ENCODE results near the gene HSD17B2.
A peak's percentile ranks its signal among the peaks of the same experiment; 100 is the strongest.
"Not testable (repeated sequence)": the region's sequence is repeated elsewhere in the genome, so short reads cannot be mapped to it uniquely, and the experiment has no call there.

Gene HSD17B2

DNA sequence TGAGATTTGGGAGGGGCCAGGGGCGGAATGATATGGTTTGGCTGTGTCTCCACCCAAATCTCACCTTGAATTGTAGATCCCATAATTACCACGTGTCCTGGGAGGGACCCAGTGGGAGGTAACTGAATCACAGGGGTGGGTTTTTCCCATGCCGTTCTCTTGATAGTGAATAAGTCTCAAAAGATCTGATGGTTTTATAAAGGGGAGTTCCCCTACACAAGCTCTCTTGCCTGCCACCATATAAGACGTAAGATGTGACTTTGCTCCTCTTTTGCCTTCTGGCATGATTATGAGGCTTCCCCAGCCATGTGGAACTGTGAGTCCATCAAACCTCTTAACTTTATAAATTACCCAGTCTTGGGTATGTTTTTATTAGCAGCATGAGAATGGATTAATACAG, 25.3 kb upstream of the HSD17B2 start:
- H3K27ac Mint-ChIP-seq: peak overlapping the region; percentile 5
- H3K4me3 Mint-ChIP-seq: not testable (repeated sequence)
- H3K9me3 Mint-ChIP-seq: peaks cover 22% of the 10 kb centered on the region
- peaks cover 13% of the 10 kb centered on the region for H3K36me3 Mint-ChIP-seq (ENCODE audit: low read depth)
- peaks cover 18% of the 10 kb centered on the region for H3K27me3 Mint-ChIP-seq
- H3K4me1 Mint-ChIP-seq (ENCODE audit: low read depth): peaks cover 18% of the 10 kb centered on the region

GRCh38 chr16:82010649-82011048, 24.4 kb upstream of the HSD17B2 start:
- Mint-ChIP-seq H3K9me3 (peaks cover 27% of the 10 kb centered on the region), H3K4me3 (peak overlapping the region; percentile 78), H3K27ac (peak overlapping the region; percentile 34), H3K36me3 (ENCODE audit: low read depth) (peaks cover 13% of the 10 kb centered on the region), H3K27me3 (peaks cover 23% of the 10 kb centered on the region), H3K4me1 (ENCODE audit: low read depth) (peaks cover 18% of the 10 kb centered on the region)

- Mint-ChIP-seq H3K27ac (peak within 1 kb of the TSS; percentile 75), H3K9me3 (peaks cover 27% of the 10 kb centered on the region), H3K36me3 (ENCODE audit: low read depth) (peaks cover 11% of the 10 kb centered on the region), H3K4me3 (peak within 1 kb of the TSS; percentile 78), H3K4me1 (ENCODE audit: low read depth) (peaks cover 18% of the 10 kb centered on the region), H3K27me3 (peaks cover 23% of the 10 kb centered on the region)
Measured at GRCh38 chr16:82011199-82011641, 23.8 kb upstream of the HSD17B2 start, which contains the start of gene SDR42E1. SDR42E1 (minus strand) TSS chr16:82011470; CDS start chr16:82000858, 10,612 bp downstream.

- Mint-ChIP-seq H3K4me3 (no peak overlapping the region), H3K27ac (no peak overlapping the region), H3K9me3 (peaks cover 24% of the 10 kb centered on the region), H3K4me1 (ENCODE audit: low read depth) (peaks cover 18% of the 10 kb centered on the region), H3K27me3 (peaks cover 26% of the 10 kb centered on the region), H3K36me3 (ENCODE audit: low read depth) (peaks cover 5% of the 10 kb centered on the region)
Measured at GRCh38 chr16:82013139-82013538, 21.9 kb upstream of the HSD17B2 start.

DNA sequence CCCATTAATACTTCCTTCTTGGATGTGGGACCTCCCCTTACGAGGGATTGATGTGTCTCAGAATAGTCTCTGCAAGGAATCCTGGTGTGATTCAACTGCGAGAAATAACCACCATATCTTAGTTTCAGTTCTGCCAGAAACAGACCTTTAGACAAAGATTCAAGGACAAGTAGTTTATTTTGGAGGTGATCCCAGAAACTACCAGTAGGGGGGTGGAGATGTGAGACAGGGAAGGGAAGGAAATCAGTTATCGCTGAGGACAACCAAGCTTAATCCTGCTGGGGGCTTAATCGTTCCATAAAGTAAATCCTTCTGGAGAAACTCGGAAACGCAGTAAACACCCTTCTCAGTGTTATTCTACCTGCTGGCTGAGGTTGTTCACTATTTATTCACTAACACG, 18.8 kb upstream of the HSD17B2 start:
- Mint-ChIP-seq H3K4me3 (no peak overlapping the region), H3K9me3 (peaks cover 10% of the 10 kb centered on the region), H3K27me3 (peaks cover 48% of the 10 kb centered on the region), H3K27ac (no peak overlapping the region), H3K4me1 (ENCODE audit: low read depth) (peaks cover 4% of the 10 kb centered on the region), H3K36me3 (ENCODE audit: low read depth) (no peaks in the 10 kb centered on the region)

- Mint-ChIP-seq H3K27ac (no peak overlapping the region), H3K4me1 (ENCODE audit: low read depth) (no peaks in the 10 kb centered on the region), H3K9me3 (peaks cover 5% of the 10 kb centered on the region), H3K36me3 (ENCODE audit: low read depth) (no peaks in the 10 kb centered on the region), H3K27me3 (peaks cover 44% of the 10 kb centered on the region), H3K4me3 (no peak overlapping the region)
Measured at GRCh38 chr16:82016964-82017363, 18.1 kb upstream of the HSD17B2 start.

- H3K9me3 Mint-ChIP-seq: peaks cover 5% of the 10 kb centered on the region
- no peak overlapping the region for H3K4me3 Mint-ChIP-seq
- no peak overlapping the region for H3K27ac Mint-ChIP-seq
- no peaks in the 10 kb centered on the region for H3K4me1 Mint-ChIP-seq (ENCODE audit: low read depth)
- peaks cover 39% of the 10 kb centered on the region for H3K27me3 Mint-ChIP-seq
- H3K36me3 Mint-ChIP-seq (ENCODE audit: low read depth): no peaks in the 10 kb centered on the region
Measured at GRCh38 chr16:82017911-82018568, 17.0 kb upstream of the HSD17B2 start.

- no peak overlapping the region for H3K4me3 Mint-ChIP-seq
- H3K27ac Mint-ChIP-seq: no peak overlapping the region
- no peaks in the 10 kb centered on the region for H3K4me1 Mint-ChIP-seq (ENCODE audit: low read depth)
- H3K9me3 Mint-ChIP-seq: peaks cover 5% of the 10 kb centered on the region
- no peaks in the 10 kb centered on the region for H3K36me3 Mint-ChIP-seq (ENCODE audit: low read depth)
- peaks cover 51% of the 10 kb centered on the region for H3K27me3 Mint-ChIP-seq
Measured at GRCh38 chr16:82019535-82019934, 15.5 kb upstream of the HSD17B2 start.

GRCh38 chr16:82020051-82020450, 15.0 kb upstream of the HSD17B2 start:
- H3K4me3 Mint-ChIP-seq: no peak overlapping the region
- no peak overlapping the region for H3K27ac Mint-ChIP-seq
- H3K36me3 Mint-ChIP-seq (ENCODE audit: low read depth): no peaks in the 10 kb centered on the region
- H3K9me3 Mint-ChIP-seq: peaks cover 3% of the 10 kb centered on the region
- no peaks in the 10 kb centered on the region for H3K4me1 Mint-ChIP-seq (ENCODE audit: low read depth)
- H3K27me3 Mint-ChIP-seq: peaks cover 46% of the 10 kb centered on the region

DNA sequence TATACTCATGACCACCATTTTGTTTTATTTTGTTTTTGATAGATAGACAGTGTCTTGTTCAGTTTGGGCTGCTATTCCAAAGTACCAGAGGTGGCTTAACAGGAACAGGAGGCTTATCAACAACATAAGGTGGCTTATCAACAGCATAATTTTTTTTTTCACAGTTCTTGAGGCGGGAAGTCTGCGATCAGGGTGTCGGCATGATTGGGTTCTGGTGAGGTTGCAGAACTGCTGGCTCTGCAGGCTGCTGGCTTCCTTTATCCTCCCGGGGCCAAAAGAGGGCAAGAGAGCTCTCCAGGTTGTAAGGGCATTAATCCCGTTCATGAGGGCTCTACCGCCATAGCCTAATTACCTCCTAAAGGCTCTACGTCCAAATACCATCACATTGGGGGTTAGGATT, 11.8 kb upstream of the HSD17B2 start:
- H3K27me3 Mint-ChIP-seq: peaks cover 44% of the 10 kb centered on the region
- H3K9me3 Mint-ChIP-seq: no peaks in the 10 kb centered on the region
- H3K4me1 Mint-ChIP-seq (ENCODE audit: low read depth): no peaks in the 10 kb centered on the region
- H3K36me3 Mint-ChIP-seq (ENCODE audit: low read depth): no peaks in the 10 kb centered on the region
- no peak overlapping the region for H3K27ac Mint-ChIP-seq
- H3K4me3 Mint-ChIP-seq: no peak overlapping the region

- H3K27ac Mint-ChIP-seq: no peak overlapping the region
- H3K27me3 Mint-ChIP-seq: peaks cover 33% of the 10 kb centered on the region
- H3K9me3 Mint-ChIP-seq: no peaks in the 10 kb centered on the region
- no peak overlapping the region for H3K4me3 Mint-ChIP-seq
- no peaks in the 10 kb centered on the region for H3K4me1 Mint-ChIP-seq (ENCODE audit: low read depth)
- H3K36me3 Mint-ChIP-seq (ENCODE audit: low read depth): no peaks in the 10 kb centered on the region
Measured at GRCh38 chr16:82024316-82024715, 10.7 kb upstream of the HSD17B2 start.

GRCh38 chr16:82024883-82025282, 10.2 kb upstream of the HSD17B2 start:
- no peaks in the 10 kb centered on the region for H3K36me3 Mint-ChIP-seq (ENCODE audit: low read depth)
- H3K9me3 Mint-ChIP-seq: no peaks in the 10 kb centered on the region
- peaks cover 28% of the 10 kb centered on the region for H3K27me3 Mint-ChIP-seq
- H3K4me3 Mint-ChIP-seq: no peak overlapping the region
- no peaks in the 10 kb centered on the region for H3K4me1 Mint-ChIP-seq (ENCODE audit: low read depth)
- no peak overlapping the region for H3K27ac Mint-ChIP-seq

DNA sequence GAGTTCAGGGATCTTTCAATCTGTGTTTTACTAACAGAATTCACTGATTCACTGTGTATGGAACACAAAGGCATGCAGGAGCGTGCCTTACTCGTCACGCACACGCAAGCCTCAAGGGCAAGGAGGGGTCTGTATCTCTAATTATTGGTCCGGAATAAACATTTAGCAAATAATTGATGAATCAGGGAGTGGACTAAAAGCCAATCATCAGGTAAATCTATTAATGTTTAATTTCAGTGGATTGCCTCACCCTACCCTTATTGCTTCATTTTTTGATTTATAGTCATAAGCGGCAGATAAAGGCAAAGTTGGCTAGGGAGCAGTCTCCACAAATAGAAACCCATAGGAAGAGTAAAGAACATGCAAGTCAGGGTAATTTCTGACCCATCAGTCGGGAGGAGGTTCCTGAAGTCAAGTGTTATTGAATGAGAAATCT, 7.4 kb upstream of the HSD17B2 start:
- Mint-ChIP-seq H3K4me1 (ENCODE audit: low read depth) (no peaks in the 10 kb centered on the region), H3K4me3 (no peak overlapping the region), H3K27ac (no peak overlapping the region), H3K27me3 (peaks cover 28% of the 10 kb centered on the region), H3K36me3 (ENCODE audit: low read depth) (no peaks in the 10 kb centered on the region), H3K9me3 (no peaks in the 10 kb centered on the region)

- H3K9me3 Mint-ChIP-seq: no peaks in the 10 kb centered on the region
- H3K4me3 Mint-ChIP-seq: no peak overlapping the region
- H3K4me1 Mint-ChIP-seq (ENCODE audit: low read depth): no peaks in the 10 kb centered on the region
- peaks cover 22% of the 10 kb centered on the region for H3K27me3 Mint-ChIP-seq
- no peaks in the 10 kb centered on the region for H3K36me3 Mint-ChIP-seq (ENCODE audit: low read depth)
- H3K27ac Mint-ChIP-seq: no peak overlapping the region
Measured at GRCh38 chr16:82031116-82032084, 3.7 kb upstream of the HSD17B2 start.

DNA sequence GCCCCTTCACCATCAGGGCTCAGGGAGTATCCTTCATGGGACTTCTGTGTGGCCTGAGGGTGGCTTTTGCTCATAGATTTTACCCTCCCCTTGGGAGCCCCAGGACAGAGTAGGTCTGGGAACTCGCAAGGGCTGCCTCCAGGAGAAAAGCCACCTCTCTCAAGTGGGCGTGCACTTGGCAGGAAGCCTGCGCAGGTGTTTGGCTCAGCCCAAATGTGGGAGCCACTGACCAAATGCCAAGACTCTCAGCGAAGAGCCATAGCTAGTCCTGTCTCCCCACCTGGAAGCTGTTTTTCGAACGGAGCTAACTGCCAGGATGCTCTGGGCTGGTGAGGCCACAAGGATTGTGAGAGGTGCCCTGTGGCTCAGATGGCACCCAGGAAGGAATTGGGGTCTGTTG, 2.0 kb upstream of the HSD17B2 start:
- Mint-ChIP-seq H3K9me3 (no peaks in the 10 kb centered on the region), H3K27ac (no peak overlapping the region), H3K27me3 (peaks cover 25% of the 10 kb centered on the region), H3K4me1 (ENCODE audit: low read depth) (no peaks in the 10 kb centered on the region), H3K36me3 (ENCODE audit: low read depth) (no peaks in the 10 kb centered on the region), H3K4me3 (no peak overlapping the region)

Measured in stimulated activated naive CD8-positive, alpha-beta T cell treated with anti-CD3 and anti-CD28 coated beads, Interleukin-15, Interleukin-2, amounts not matched to agents 100 ng/mL and 50 ng/mL, for 24 hours (primary cell).